DND-41 (cell line): ENCODE measurements around the gene OR6C3.

Experiments used
- EZH2 ChIP-seq: IDR thresholded peaks from 3 replicates; pipeline ENCODE4 v1.6.1; 2012; ENCODE audit warnings: borderline replicate concordance, low read depth, mild to moderate bottlenecking, moderate library complexity, low read length, inconsistent platforms; ENCODE audit not compliant: severe bottlenecking
- TF ChIP-seq, protein P1 (sequence below): IDR thresholded peaks from 2 replicates; pipeline ENCODE4 v1.5.1; 2012; ENCODE audit warnings: borderline replicate concordance, low read length, moderate library complexity, mild to moderate bottlenecking; ENCODE audit not compliant: poor library complexity, severe bottlenecking; ENCODE audit errors: extremely low read depth

DNA sequence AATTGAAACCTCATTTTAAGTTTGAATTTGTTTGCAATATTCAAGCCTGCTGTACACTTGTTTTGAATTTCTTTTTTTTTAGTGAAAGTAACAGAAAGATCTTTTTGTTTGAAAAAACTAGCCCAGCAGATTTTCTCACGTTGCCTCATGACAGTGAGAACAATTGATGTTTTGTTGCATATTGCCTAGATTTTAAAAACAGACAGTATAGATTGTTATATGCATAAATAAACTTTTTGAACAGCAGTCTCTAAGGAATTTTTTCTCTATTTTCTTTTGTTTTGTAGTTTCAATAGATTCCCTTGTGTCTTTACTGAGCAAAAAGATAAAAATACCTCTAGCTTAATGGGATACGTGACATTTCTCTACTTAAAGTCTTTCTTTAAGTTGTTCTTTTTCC is 49.6 kb upstream of the OR6C3 start:
- TF ChIP-seq, protein P1, sequence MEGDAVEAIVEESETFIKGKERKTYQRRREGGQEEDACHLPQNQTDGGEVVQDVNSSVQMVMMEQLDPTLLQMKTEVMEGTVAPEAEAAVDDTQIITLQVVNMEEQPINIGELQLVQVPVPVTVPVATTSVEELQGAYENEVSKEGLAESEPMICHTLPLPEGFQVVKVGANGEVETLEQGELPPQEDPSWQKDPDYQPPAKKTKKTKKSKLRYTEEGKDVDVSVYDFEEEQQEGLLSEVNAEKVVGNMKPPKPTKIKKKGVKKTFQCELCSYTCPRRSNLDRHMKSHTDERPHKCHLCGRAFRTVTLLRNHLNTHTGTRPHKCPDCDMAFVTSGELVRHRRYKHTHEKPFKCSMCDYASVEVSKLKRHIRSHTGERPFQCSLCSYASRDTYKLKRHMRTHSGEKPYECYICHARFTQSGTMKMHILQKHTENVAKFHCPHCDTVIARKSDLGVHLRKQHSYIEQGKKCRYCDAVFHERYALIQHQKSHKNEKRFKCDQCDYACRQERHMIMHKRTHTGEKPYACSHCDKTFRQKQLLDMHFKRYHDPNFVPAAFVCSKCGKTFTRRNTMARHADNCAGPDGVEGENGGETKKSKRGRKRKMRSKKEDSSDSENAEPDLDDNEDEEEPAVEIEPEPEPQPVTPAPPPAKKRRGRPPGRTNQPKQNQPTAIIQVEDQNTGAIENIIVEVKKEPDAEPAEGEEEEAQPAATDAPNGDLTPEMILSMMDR, result no peak
- no peak for TF ChIP-seq EZH2
